Fibroblast of peridontal ligament (primary cell): Measurements from ENCODE around the gene DXO.

Experiments used
- DNase-seq: peaks from one replicate; pipeline ENCODE4 v3.0.0-alpha.2; 2010; ENCODE audit errors: extremely low read depth

The DXO gene

DNA sequence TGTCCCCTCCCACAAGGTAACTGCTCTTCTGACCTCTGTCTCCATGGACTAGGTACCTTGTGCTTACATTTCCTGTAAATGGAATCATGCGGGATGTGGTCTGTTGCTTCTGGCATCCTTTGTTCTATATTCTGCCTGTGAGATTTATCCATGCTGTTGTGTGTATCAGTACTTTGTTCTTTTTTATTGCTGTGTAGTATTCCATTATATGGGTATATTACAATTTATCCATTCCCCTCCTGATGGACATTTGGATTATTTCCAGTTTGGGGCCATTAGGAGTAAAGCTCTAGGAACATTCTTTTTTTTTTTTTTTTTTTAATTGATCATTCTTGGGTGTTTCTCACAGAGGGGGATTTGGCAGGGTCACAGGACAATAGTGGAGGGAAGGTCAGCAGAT, 41.0 kb downstream of the DXO start:
- DNase-seq = no peak

DNA sequence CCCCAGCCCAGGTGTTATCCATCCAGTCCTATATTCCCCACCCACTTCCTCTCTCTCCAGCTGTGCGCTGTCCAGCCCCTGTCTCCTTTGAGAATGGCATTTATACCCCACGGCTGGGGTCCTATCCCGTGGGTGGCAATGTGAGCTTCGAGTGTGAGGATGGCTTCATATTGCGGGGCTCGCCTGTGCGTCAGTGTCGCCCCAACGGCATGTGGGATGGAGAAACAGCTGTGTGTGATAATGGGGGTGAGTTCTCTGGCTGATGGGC, 43.3 kb downstream of the DXO start:
- DNase-seq = no peak

DNA sequence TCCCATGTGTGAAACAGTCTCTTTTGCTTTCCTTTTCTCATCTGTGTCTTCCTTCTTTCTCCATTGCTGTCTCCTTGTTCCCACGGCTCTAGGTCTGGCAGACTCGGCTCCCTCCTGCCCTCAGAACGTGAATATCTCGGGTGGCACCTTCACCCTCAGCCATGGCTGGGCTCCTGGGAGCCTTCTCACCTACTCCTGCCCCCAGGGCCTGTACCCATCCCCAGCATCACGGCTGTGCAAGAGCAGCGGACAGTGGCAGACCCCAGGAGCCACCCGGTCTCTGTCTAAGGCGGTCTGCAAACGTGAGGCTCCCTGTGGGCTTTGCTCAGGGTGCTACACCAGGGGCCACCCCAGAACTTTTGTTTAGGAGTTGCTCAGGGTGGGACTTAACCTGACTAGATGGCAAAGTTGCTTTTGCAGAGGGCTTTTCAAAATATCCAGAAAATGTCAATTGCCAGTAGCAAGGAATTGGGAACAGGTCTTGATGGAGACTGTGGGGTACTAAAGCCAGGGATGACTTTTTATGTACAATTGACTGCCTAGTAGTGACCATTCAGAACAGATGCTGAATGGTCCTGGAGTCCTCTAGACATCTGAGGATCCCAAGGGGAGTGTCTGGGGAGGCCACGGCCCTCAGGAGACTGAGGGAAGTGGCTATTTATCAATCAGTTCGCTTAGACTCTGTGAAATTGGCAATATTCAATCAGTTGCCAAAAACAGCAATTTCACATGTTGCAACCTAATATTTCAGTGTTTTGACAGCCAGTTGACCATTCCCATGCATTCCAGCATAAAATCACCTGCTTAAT, 43.9 kb downstream of the DXO start:
- DNase-seq = no peak

DNA sequence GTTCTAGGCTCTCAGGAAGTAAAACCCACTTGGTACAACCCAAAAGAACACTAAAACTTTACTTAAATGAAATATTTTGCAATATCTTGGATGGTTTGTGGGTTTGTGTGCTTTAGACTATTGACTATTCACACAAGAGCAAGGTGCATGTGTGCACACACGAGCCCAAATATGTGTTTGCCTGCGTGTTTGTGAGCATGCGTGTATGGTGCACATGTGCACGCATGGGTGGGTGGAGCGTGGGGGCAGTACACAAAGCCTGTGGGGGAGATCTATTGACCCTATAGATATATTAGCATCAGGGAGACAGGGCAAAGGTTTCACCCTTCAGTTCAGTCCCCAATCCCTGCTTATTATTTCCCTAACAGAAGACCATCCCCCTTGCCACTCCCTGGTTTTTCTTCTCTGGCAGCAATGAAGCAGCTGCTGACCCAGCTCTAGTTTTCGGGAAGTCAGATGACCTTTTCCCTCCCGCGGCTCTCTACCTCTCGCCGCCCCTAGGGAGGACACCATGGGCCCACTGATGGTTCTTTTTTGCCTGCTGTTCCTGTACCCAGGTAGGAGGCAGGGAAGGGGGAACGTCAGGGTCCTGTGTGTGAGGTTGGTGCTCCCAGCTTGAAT, 44.6 kb downstream of the DXO start, which contains the start of gene C2:
Gene C2 (plus strand): TSS at position 476 of the 621 bp plus-strand sequence. CDS start 36 bp downstream, at position 512.
- DNase-seq = no peak

DNA sequence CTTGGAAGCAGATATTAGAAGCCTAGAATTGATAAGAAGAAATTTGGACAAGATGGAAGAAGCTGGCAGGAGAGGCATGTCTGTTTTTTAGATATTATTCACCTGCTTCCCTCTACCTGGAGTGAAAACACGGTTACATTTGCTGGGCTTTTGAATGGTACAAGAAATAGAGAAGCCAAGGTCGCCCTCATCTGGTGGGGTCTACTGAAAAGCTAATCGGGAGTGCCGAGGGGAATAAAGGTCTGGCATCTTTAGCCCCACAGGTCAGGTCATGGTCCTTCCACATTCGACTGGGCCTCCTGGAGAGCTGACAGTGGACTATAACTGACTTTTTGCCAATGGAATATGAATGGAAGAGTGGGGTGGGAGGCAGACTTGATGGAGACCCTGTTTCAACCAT, 49.0 kb downstream of the DXO start:
- DNase-seq = no peak

DNA sequence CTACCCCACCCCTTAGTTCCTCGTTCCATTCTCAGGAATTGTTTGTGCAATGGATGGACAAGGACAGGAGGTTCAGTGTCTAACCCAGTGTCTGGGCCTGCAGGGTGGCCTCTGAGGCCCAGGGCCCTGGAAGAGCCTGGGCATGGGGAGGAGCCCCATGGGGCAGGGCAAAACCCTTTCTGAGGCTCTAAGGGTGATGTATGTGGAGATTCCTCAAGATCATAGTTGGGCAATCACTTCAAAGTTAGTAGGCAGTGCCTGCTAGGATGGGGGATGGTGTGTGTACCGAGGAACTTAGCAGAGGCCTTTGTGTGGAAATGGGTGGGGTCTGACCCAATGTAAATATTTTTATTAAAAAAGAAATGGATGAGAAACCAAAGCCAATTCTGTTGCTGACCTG, 51.1 kb downstream of the DXO start:
- no peak for DNase-seq
